ENCODE results near the gene GLB1L.
"Not testable (repeated sequence)": the region's sequence is repeated elsewhere in the genome, so short reads cannot be mapped to it uniquely, and the experiment has no call there.

Gene GLB1L

GRCh38 chr2:219279916-219280516 lies 34.8 kb upstream of the GLB1L start:
- no peak for DNase-seq

GRCh38 chr2:219279151-219279915 lies 34.1 kb upstream of the GLB1L start, which contains the start of gene DNAJB2:
DNAJB2 (plus strand) TSS chr2:219279366; CDS start chr2:219279834, 468 bp downstream.
- peak; percentile 98 to 100 for DNase-seq

- no peak for DNase-seq
Measured at GRCh38 chr2:219278655-219279150, 33.5 kb upstream of the GLB1L start.

GRCh38 chr2:219277703-219278654 lies 32.7 kb upstream of the GLB1L start:
- peak; percentile 64 to 68 for DNase-seq

GRCh38 chr2:219274361-219274921 lies 29.2 kb upstream of the GLB1L start:
- no peak for DNase-seq

GRCh38 chr2:219273937-219274336 lies 28.7 kb upstream of the GLB1L start:
- no peak for DNase-seq

GRCh38 chr2:219272995-219273394 lies 27.8 kb upstream of the GLB1L start:
- DNase-seq, result no peak

GRCh38 chr2:219272356-219272755 lies 27.1 kb upstream of the GLB1L start:
- DNase-seq, result no peak

GRCh38 chr2:219271021-219271420 lies 25.8 kb upstream of the GLB1L start:
- DNase-seq, result no peak

GRCh38 chr2:219270055-219270372 lies 24.8 kb upstream of the GLB1L start:
- no peak for DNase-seq

- no peak for DNase-seq
Measured at GRCh38 chr2:219269362-219270054, 24.3 kb upstream of the GLB1L start.

- no peak for DNase-seq
Measured at GRCh38 chr2:219268294-219268693, 23.1 kb upstream of the GLB1L start.

- DNase-seq, result no peak
Measured at GRCh38 chr2:219266886-219267285, 21.6 kb upstream of the GLB1L start.

- DNase-seq, result no peak
Measured at GRCh38 chr2:219266232-219266631, 21.0 kb upstream of the GLB1L start.

GRCh38 chr2:219261024-219261855 lies 16.0 kb upstream of the GLB1L start:
- DNase-seq, result no peak

GRCh38 chr2:219258942-219259341 lies 13.7 kb upstream of the GLB1L start:
- not testable (repeated sequence) for DNase-seq

GRCh38 chr2:219254590-219255201 lies 9.5 kb upstream of the GLB1L start:
- DNase-seq, result peak; percentile 19 to 43

- peak; percentile 90 to 92 for DNase-seq
Measured at GRCh38 chr2:219253753-219254589, 8.7 kb upstream of the GLB1L start, which contains the start of gene TUBA4A. TUBA4A (minus strand) TSS chr2:219253918; CDS start chr2:219253858, 60 bp downstream.

- DNase-seq, result peak; percentile 29 to 38
Measured at GRCh38 chr2:219252900-219253752, 7.9 kb upstream of the GLB1L start, which contains the start of gene TUBA4B. TUBA4B (plus strand) TSS chr2:219253243; CDS start chr2:219253408, 165 bp downstream.
